LNCaP clone FGC (cell line): Measurements from ENCODE around the gene NKTR.

Experiments
- DNase-seq: peaks from one replicate; pipeline ENCODE4 v3.0.0-alpha.2; 2011; ENCODE audit warnings: low read depth
- H3K4me3 ChIP-seq: 2 replicates; pipeline ENCODE4 v1.5.1; 2011; ENCODE audit warnings: mild to moderate bottlenecking, low read depth, low read length, control low read depth
- TF ChIP-seq, protein P1 (sequence below): IDR thresholded peaks from 2 replicates; pipeline ENCODE4 v1.5.1; 2012; ENCODE audit warnings: mild to moderate bottlenecking; ENCODE audit not compliant: control insufficient read depth, insufficient read depth; ENCODE audit errors: extremely low read depth

The NKTR gene

DNA sequence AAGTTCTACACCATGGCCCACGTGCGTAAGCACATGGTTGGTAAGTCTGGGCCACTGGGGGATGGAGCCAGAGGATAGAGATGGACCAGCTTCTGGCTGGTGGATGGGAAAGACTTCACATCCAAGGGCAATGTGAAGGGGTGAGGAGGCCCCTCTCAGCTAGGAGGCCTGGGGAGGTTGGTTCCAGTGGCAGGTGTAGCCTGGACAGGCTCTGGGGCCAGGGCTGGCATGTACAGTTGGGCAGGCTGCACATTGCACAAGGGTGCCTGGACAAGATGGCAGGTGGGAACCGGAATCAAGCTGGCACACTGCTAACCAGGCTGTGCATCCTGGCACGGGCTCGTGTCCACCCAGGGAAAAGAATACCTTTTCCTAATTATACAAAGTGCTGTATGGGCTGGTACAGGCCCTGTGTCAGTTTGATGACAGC, 61.1 kb downstream of the NKTR start:
- TF ChIP-seq, protein P1, sequence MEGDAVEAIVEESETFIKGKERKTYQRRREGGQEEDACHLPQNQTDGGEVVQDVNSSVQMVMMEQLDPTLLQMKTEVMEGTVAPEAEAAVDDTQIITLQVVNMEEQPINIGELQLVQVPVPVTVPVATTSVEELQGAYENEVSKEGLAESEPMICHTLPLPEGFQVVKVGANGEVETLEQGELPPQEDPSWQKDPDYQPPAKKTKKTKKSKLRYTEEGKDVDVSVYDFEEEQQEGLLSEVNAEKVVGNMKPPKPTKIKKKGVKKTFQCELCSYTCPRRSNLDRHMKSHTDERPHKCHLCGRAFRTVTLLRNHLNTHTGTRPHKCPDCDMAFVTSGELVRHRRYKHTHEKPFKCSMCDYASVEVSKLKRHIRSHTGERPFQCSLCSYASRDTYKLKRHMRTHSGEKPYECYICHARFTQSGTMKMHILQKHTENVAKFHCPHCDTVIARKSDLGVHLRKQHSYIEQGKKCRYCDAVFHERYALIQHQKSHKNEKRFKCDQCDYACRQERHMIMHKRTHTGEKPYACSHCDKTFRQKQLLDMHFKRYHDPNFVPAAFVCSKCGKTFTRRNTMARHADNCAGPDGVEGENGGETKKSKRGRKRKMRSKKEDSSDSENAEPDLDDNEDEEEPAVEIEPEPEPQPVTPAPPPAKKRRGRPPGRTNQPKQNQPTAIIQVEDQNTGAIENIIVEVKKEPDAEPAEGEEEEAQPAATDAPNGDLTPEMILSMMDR: no peak
- no peak for DNase-seq
- H3K4me3 ChIP-seq: no peak overlapping the region

DNA sequence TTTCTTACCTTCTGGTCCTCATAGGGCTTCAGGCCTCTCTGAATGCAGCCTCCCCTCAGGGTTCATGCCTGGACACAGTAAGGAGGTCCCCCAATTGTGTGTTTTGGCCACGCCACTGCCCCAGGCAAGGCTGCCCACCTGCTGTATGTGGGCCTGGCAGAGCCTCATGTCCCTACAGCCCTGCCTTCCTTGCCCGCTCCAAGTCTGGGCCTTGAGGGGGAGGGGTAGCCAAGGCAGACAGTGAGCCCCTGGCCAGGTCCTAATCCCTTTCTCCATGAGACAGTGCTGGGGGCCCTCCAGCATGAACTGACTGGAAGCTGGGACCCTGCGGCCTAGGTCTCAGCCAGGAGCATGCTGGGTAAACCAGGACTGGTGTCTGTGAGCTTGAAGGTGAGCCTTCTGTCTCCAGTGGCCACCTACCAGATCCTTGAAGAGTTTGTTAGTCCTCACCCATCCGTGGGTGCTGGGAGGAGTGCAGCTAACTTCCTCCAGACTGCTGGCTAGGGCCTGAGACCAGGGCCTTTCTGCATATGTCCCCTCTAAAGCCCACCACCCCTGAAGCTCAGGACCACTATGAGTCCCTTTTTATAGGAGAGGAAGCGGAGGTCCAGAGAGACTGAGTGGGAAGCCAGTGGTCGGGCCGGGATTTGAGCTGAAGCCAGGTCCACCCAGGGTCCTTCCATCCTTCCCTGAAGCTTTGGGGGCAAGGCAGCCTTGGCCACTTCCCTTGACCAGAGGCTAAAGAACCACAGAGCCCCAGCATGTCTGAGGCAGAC, 61.7 kb downstream of the NKTR start:
- TF ChIP-seq, protein P1: no peak
- DNase-seq: no peak
- no peak overlapping the region for H3K4me3 ChIP-seq

DNA sequence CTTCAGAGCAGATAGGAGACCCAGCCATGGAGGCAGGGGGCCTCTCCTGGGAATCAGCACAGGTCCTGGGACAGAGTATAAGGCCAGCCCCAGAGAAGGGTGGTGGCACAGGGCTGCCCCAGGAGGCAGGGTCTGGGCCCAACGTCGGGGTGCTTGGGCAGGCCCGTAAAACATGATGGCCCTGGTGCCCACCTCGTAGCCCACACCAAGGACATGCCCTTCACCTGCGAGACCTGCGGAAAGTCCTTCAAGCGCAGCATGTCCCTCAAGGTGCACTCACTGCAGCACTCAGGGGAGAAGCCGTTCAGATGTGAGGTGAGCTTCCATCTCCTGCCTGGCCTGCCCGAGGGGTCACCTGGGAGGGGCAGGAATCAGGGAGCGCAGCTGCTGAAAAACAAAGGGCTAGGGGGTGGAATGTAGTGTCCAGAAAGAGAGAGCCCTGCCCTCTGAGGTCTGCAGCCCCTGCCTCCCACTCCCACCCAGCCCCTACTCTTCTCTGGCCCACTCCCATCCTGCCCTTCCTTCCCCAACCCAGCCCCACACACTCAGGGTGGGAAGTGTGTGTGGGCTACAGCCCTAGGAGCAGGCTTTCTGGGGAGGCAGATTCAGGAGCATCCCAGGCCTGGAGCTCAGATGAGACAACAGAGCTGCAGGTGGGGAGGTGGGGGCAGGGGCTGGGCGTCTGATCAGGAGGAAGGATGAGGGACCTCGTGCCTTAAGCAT, 62.5 kb downstream of the NKTR start:
- no peak for DNase-seq
- H3K4me3 ChIP-seq: no peak overlapping the region
- TF ChIP-seq, protein P1: no peak

DNA sequence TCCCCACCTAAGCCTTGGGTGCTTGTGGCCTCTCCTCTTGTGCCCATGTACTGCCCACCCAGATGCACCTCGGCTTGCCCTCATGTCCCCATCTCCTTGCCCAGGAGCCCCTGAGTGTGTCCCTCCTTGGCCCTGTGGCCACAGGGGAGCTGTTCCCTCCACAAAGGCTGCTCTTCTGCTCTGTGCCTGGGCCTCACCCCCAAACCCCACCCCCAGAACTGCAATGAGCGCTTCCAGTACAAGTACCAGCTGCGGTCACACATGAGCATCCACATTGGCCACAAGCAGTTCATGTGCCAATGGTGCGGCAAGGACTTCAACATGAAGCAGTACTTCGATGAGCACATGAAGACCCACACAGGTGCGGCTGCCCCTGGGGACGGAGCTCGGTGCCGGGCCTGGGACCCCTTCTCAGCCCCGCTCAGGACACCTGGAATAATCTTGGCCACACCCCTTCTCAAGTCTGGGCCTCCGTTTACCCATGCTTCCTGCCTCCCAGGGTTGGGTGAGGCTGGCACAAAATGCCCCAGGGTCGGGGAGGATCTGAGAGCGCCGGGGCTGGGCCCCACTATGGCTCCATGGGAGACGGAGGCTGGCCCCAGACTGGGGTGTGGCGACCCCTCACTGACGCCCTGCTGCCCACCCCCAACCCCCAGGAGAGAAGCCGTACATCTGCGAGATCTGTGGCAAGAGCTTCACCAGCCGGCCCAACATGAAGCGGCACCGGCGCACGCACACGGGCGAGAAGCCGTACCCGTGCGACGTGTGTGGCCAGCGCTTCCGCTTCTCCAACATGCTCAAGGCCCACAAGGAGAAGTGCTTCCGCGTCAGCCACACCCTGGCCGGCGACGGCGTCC, 63.3 kb downstream of the NKTR start:
- TF ChIP-seq, protein P1: no peak
- H3K4me3 ChIP-seq: no peak overlapping the region
- DNase-seq: no peak

DNA sequence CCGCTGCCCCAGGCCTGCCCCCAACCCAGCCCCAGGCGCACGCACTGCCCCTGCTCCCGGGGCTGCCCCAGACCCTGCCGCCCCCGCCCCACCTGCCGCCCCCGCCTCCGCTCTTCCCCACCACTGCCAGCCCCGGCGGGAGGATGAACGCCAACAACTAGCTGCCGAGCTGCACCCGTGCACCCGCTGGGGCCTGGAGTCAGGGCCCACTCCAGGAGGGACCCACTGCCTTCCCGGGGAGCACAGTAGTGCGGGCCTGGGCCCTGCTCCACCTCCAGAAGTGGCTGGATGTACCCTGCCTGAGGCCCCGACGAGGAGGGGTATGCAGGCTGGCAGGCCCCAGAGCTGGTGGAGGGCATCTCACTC, 63.9 kb downstream of the NKTR start:
- DNase-seq: no peak
- TF ChIP-seq, protein P1: no peak
- H3K4me3 ChIP-seq: no peak overlapping the region

DNA sequence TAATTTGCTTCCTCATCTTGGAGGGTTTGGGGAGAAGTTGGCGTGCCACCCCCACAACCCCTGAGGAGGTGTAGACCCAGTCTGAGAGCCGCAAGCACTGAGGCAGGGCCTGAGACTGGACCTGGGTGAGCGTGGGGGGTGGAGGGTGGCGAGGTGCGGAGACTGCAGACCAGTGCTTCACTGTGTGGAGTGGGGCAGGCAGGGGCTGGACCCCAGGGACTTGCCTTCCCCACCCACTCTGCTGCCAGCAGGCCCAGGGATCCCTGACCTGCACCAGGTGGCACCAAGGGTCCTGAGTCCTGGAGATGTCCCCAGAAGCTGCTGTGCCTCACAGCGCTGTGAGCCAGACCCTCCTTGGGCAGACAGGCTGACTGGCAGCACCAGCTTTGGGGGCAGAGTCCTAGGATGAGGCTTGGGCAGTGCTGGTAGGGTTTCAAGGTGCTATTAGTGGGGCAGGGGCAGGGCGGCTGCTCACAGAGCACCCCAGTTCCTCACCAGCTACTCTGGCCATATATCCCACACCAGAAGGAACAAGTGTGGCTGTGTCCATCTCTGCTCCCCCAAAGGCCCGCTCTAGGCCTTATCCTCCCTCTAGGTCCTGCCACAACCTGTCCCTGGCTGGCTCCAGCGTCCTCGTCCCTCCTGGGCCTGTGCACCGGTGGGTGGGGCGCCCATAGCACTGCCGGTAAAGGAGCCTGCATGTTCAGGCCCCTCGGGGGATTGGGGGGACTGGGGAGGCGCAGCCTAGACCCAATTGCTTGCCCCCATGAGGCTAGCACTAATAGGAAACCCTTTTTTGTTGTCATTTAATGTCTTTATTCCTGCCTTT, 64.8 kb downstream of the NKTR start:
- no peak overlapping the region for H3K4me3 ChIP-seq
- TF ChIP-seq, protein P1: no peak
- no peak for DNase-seq
